HG03342 (cell line): ENCODE measurements around the gene IL10.
A peak's percentile ranks its signal among the peaks of the same experiment; 100 is the strongest.
"Not testable (repeated sequence)": the region's sequence is repeated elsewhere in the genome, so short reads cannot be mapped to it uniquely, and the experiment has no call there.

Source experiments
- ATAC-seq: cut with Tn5 transposase; IDR thresholded peaks from one replicate; pipeline ENCODE4 v1.9.1; 2021; ENCODE audit warnings: mild to moderate bottlenecking, moderate library complexity; ENCODE audit not compliant: unreplicated experiment

Gene IL10

DNA sequence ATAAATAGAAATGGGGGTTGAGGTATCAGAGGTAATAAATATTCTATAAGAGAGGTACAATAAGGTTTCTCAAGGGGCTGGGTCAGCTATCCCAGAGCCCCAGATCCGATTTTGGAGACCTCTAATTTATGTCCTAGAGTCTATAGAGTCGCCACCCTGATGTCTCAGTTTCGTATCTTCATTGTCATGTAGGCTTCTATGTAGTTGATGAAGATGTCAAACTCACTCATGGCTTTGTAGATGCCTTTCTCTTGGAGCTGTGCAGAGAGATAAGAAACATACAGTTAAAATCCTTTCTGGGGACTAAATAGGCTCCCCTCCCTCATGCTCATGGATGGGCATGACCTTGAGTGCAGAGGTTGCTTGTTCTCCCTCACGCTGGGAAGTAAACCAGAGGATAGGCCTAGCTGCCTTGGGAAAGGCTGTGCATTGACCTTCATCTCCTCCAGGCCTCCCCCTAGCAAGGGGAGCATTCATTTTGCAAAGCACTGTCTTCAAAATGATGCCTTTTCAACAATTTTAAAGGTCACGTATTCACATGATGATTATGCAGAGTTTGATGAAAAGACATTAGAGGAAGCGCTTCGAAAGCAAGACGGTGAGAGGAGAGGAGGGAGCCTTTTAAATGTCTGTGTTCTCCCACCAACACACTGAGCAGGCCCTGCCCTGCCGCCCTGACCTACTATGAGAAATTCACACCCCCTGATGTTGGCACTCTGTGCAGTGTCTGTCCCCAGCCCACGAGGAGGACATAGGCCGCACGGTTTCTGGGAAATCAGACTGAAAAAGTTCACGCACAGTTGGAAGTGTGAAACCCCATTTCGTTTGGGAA, 3.6 kb downstream of the IL10 start:
- peak; percentile 3 for ATAC-seq

DNA sequence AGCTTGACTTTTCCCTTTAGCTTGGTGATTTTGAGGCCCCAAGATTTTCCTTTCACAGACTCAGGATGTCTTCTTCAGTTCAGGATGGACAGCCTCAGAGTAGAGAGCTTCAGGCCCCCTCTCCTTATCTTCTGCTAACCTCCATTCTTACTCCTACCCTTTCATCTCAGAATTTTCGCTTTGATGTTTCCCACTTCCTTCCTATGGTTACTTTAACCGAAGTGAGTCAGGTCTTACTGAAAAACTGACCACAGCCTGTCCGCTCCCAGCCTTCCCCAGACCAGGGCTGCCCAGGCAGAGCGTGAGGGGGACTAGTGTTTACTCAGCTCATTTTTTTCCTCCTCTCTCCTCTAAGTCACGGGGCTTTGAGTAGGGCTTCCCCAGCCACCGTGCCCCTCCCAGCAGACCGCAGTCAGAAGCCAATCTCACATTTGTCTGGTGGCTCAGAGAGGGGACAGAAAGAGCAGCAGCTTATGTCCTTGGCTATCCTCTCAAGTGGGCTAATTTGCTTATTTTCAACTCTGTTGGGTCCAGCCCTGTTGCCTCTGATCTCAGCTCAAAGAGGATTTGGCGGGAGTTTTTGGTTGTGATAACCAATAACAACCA, 5.9 kb downstream of the IL10 start:
- peak; percentile 39 for ATAC-seq

DNA sequence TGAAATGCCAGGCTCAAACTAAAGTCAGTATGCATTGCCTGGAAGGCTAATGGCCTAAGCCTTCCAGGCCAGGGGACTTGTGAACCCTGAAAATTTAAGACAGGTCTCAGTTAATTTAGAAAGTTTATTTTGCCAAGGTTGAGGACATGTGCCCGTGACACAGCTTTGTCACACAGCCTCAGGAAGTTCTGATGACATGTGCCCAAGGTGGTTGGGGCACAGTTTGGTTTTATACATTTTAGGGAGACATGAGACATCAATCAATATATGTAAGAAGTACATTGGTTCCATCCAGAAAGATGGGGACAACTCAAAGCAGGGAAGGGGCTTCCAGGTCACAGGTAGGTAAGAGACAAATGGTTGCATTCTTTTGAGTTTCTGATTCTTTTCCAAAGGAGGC, 6.5 kb downstream of the IL10 start:
- not testable (repeated sequence) for ATAC-seq

DNA sequence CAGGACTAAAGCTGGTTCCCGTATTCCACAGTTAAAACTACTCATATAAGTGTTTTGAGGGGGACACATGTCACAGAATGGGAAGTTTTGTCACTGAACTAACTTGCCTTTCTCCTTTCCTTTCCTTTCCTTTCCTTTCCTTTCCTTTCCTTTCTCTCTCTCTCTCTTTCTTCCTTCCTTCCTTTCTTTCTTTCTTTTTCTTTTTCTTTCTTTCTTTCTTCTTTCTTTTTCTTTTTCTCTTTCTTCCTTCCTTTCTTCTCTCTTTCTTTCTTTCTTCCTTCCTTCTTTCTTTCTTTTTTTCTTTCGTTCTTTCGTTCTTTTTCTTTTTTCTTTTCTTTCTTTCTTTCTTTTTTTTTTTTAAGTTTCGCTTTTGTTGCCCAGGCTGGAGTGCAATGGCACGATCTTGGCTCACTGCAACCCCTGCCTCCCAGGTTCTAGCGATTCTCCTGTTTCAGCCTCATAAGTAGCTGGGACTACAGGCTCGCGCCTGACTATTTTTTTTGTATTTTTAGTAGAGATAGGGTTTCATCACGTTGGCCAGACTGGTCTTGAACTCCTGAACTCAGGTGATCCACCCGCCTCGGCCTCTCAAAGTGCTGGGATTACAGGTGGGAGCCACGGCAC, 9.4 kb downstream of the IL10 start:
- not testable (repeated sequence) for ATAC-seq

DNA sequence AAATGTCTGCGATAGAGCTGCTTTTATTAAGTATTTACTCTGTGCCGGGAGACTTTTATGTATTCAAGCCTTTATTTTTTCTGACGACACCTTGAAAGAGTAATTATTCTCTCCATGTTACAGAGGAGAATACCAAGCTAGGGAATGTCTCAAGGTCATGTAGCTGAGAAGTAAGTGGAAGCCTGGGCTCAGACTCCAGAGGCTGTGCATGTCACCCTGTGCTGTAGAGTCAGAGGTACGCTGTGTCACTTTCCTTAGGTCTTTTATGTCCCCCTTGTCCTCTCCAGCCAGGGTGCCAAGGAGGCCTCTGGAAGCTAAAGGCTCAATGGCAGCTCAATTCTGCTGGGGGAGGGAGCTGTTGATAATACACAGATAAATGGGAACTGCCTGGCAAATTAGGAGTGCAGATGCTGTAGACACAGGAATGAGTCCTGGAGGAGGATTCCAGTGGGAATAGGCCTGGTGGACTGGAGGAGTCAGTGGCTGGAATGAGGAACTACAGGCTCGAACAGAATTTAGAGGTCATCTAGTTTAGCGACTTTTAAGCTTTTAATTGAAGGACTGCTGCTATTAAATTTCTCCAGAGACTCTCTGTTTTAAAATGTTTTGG, 11.0 kb downstream of the IL10 start:
- ATAC-seq = no peak

DNA sequence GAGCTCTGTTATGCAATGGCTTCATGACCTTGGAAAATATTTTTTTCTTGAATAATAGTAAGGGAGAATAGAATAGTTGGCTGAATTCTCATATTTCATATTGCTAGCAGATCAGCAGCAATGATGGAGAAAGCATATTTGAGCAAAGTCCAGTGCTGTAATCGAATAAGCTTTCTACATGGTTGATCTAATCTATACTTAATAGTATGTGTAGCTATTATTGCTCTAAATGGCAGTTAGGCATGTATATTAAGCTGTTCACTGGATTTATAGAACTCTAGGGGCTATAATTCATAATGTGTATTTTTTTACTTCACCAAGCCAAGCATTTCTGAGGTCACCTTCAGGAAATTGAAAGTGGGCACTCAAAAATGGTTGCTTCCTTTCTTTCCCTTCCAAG, 11.7 kb downstream of the IL10 start:
- no peak for ATAC-seq

DNA sequence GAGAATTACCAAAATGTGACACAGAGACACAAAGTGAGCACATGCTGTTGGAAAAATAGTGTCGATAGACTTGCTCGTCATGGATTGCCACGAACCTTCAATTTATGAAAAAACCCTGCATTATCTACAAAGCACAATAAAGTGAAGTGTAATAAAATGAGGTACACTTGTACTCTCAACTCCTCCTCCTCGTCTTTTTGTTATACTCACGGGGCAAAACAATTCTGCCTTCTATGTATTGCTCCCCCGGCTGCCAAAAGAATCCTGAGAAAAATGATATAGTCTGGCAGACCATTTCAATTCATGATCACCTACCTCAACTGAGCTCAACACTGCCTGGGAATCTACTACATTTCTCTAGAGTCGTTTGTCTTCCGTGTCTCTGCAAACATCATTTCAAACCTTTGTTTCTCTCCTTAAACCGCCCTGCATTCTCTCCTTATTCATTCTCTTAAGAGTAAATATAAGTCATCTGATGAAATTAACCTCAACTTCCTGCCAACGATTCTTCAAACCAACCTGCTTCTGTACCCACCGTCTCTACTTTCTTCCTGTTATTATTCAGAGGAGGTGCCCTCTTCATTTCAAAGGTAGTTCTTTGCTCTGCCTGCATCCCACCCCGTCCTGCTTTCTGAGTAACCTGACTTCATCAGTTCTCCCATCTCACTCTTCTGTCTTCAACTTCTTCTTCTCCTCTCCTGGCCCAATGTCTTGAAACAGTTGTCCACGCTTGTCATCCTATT, 14.6 kb downstream of the IL10 start:
- ATAC-seq = no peak

DNA sequence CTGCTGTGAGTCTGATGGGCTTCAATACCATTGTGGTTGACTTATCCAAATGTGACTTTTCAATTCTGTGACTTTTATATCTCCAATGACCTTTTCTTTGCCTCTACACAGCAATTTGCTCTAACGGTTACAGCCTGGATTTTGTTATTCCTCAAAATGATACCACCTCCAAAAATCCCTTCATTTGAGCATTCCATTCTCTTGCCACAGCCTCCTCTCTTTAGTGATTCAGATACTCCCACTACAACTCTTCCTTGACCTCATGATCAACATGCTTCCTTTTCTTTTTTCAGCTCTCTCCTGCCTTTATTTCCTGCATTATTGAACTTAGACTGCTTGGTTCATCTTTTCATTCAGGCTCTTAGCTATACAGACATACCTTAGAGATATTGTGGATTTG, 18.3 kb downstream of the IL10 start:
- ATAC-seq = no peak

DNA sequence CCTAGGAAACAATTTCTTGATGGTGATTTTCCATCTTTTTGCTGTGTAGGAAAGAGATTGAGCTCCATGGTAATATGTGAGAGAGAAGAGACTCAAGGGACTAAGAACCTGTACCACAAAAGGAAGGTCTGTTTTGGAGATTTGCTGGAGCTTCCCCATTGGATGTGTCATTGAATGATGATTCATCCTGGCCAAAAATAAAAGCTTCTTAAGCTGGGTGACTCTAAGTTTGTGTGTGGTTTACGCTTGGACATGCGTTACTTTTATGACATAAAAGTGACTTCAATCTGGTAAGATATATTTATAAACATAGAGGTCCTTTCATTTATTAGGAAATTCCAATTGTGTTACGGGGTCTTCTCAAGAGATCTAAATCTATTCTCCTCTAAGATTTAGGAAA, 19.2 kb downstream of the IL10 start:
- ATAC-seq = no peak

DNA sequence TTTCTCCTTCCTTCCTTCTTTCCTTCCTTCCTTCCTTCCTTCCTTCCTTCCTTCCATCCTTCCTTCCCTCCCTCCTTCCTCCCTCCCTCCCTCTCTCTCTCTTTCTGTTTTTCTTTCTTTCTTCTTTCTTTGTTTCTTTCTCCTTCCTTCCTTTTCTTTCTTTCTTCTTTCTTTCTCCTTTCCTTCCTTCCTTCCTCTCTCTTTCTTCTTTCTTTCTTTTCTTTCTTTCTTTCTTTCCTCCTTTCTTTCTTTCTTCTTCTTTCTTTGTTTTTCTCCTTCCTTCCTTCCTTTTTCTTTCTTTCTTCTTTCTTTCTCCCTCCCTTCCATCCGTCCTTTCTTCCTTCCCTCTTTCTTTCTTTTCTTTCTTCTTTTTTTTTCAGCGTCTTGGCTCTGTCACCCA, 19.8 kb downstream of the IL10 start:
- ATAC-seq = no peak

DNA sequence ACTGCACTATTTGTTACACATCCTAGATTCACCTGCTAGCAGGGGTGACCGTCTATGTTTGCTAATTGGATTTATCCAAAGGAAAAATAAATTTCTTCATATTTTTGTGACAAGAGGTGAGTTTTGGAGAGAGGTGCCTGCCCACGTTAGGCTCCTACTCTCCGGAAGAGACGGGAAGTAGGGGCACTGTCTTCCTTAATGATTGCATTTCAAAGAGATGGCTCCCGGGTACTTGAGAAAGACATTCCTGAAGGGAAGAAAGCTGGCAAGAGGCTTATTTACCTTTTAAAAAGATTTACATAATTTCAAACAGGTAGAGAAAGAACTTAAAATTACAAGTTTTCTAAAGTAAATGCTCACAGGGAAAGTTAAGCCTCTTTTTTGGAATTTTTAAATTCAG, 20.4 kb downstream of the IL10 start:
- no peak for ATAC-seq

DNA sequence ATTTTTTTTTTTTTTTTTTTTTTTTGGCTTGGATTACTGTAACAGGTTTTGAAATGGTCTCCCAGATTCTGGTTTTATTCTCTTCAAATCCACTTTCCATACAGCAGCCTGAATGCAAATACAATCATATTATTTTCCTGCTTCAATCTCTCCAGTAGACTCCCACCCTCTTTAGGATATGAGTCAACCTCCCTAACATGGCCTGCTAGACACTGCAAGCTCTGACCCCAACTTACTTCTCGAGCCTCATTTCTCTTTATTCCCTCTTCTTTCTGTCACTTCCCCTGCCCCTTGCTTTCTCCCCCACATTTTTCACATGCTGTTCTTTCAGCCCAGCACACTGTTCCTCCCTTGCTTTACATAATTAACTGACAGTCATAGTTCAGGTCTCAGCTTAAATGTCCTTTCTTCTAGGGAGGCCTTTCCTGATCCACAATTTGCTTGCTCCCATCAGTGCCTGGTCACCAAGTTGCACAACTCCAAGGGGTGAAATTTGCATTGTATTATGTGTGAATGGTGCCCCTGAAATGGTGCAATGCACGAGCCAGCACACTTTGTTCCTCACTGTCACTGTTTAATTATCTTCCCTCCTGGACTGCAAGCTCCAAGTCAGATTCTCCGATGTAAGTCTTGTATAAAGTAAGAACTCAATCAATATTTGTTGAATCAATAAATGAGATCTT, 23.8 kb downstream of the IL10 start:
- no peak for ATAC-seq

DNA sequence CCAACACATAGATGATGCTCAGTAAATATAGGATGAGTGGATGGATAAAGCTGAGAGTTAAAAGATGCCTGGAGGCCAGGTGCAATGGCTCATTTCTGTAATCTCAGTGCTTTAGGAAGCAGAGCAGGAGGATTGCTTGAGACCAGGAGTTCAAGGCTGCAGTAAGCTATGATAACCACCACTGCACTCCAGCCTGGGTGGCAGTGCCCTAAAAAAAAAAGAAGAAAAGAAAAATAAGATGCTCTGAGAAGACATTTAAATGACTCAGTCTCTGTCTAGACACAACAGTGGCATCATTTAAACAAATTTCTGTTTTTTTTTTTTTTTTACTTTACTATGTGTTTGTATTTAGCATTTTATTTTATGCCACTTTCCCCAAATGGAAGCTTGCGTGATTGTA, 27.0 kb downstream of the IL10 start:
- no peak for ATAC-seq

DNA sequence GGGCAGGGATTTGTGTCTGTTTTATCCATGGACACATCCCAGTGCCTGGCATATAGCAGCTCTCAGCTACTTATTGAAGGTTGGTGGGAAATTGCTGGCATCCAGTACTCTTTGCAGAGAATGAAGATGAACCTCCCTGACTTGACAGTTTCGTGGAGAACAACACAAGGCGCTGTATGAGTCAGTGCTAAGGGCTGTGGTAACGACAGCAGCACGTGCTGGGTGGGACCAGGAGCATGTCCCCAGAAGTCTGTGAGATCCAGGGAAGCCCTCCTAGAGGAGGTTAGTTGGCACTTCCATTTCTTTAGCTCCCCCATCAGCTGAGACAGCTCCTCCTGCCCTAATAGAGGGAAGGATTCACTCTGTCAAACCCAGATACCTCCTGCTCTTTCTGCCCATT, 27.6 kb downstream of the IL10 start:
- no peak for ATAC-seq

DNA sequence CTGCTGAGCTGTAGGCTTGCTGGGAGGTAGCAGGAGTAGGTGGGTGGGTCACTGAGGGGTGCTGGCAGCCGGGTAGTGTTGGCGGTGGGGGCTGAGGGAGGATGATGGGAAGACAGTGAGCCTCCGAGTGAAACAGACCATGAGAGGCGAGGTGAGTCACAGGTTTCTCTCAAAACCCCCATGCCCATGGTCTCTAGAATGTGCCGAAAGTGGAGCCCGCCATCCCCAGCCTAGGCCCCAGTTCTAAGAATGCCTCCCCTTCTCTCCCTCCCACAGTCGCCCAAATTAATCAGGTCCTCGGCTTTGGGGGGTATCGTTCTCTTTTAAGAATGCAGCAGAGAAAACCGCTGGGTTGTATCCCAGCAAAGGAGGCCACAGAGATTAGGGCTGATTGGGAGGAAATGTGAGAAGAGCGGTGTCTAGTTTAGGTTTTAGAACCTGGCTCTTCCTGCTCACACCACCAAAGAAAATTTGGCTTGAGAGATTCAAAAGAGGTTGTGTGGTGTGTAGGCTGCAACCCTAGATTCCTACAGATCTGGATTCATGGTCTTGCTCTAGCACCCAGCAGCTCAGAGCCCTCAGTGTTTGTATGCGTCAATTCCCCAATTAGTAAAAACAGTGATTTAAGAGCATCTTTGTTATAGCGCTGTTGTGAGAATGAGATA, 29.4 kb downstream of the IL10 start:
- ATAC-seq = no peak

DNA sequence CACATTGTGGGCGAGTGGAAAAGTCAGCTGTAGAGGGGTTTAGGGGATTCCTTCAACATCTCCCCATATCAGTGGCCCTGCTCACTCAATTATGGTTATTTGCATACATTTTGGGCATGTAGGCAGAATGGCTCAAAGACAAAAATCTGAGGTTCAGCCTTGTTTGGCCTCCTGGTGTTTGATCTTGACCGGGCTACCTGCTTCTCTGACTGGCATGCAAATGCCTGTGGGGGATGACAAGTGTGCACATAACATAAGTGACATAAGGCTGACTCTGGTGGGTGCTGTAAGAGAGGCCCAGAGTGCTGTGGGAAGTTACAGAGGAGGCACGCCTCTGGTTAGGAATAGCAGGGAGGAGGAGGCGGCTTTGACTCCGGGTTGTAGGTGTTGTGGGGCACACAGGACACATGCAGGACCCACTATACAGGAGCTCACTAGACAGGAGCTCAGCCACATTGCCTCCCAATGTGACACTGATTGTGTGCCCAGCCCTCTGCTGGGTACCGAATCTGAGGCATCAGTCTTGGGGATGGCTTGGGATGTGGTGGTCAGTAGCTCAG, 31.1 kb downstream of the IL10 start:
- no peak for ATAC-seq

DNA sequence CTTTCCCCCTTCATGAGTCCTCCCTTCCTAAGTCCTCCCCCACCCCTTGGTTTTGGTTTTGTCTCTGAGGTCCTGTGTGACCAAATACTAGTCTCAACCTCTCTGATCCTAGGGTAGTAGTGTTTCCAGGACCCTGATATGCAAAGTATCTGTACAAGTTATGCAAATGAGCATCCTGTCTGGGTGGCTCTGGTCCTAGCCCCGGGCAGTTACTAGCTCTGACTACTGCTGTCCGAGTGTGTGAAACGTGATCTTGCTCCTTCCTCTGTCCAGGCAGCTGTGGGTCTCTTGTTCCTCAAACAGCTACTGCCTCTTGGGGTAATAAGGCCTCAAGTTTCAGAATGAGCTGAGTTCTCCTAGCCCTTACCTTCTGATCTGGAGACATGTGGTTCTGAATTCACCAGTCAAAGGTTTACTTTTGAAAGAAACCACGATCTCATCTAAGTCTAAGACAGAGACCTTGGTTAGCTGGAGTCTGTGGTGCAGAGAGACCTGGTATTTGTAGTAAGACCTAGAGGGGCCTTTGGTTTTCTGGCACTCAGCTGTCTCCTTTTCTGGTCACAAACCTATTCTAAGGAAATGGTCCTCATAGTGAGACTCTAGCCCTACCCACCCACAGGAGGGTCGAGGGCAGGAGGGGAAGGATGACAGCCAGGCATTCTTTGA, 32.8 kb downstream of the IL10 start:
- peak; percentile 84 for ATAC-seq

DNA sequence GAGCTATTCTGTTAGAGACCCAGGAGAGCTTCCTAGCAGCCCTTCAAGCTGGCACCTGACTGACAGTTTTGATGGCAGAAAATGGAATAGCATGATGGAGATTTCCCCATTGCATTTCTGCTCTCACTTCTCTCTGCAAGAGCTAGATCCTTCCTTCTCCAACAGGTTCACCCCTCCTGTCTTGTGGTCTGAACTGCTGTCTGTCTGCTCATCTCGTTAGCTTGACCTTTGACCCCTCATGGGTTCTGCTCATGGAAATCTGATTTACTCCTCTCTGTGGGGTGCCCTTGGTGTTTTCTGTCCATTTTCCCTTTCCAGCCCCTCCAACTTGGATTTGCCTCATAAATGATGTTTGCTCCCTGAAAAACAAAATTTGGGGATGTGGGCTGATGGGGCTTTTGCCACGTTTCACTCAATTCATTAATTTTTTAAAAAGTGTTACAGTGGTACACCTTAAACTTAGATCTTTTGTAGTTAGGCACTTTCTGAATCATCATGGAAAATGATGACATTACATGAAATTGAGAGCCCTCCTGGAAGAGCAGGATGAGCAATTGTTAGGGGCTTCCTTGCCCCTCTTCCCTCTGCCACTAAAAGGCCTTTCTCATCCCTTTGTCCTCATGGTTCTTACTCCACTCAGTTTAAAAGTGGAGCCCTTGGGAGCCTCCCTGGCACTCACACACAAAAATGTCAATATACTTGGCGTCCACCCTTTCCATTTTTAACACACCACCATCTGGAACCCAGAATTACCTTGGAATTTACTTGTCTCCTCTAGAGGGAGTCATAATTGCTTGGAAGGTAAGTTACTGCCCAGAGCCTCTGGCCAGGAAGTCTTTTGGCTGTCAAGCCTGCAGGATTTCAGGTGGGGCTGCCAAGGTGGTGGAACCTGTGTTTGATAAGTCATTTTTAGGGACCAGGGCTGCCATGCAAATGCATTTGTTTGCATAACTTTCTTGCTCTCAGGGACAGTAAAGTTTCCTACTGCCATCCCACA, 33.6 kb downstream of the IL10 start:
- no peak for ATAC-seq
